K562 (cell line): ENCODE results near the gene GRIK2. TPM values are rescaled to one million over a fixed set of nuclear protein-coding genes. Genes with fewer than 3 reads are reported as not detected.

Experiments used
- ATAC-seq: fragments of 200-7000 bp; cut with Tn5 transposase; 3 replicates; pipeline ENCODE4 v1.9.1; 2020; ENCODE audit warnings: moderate library complexity
- BruUV-seq: library from RNA; stranded (reverse); fragments of 400-500 nt; replicated peaks from 2 replicates; lab custom pipeline; 2021; lab: Mats Ljungman, UMichigan
- CTCF ChIA-PET: fragments of 300-600 bp; formaldehyde crosslinking; extraction: SDS; loops from one replicate; lab custom pipeline; 2021; ENCODE audit warnings: low intra/inter-chr PET ratio; lab: Yijun Ruan, JAX
- POLR2A ChIA-PET: fragments of 300-600, 350-650 bp; sonication (Branson Sonifier 250); formaldehyde crosslinking; extraction: SDS; loops from one replicate; lab custom pipeline; 2021; ENCODE audit warnings: antibody characterized with exemption, inconsistent platforms; lab: Yijun Ruan, JAX
- DNase-seq, 4 experiments: peaks; one replicate each; pipeline versions ENCODE4 v3.0.0 to v3.0.0-alpha.2; 2011 to 2018; ENCODE audit warnings: low spot score in 3 of 4, mixed read lengths in 3 of 4; ENCODE audit errors: extremely low read depth in 1 of 4
- FAIRE-seq: peaks from 2 replicates; lab custom pipeline; 2011; peaks lifted over from hg19 to GRCh38; lab: Jason Lieb, UNC
- H2AFZ ChIP-seq: 2 replicates; pipeline ENCODE4 v1.6.0; 2011; ENCODE audit warnings: low read depth, low read length, control low read depth, inconsistent platforms
- H3K27ac ChIP-seq: fragments of 200-600 bp; 3 replicates; pipeline ENCODE4 v1.8.0; 2011; ENCODE audit warnings: low read depth, mild to moderate bottlenecking, control low read depth, inconsistent platforms, low read length, moderate library complexity, mixed read lengths; ENCODE audit errors: extremely low read depth
- H3K27me3 ChIP-seq, 2 experiments: fragments of 300-600 bp in 1 of 2; 2 replicates in 1 of 2; 3 replicates in 1 of 2; pipeline versions ENCODE4 v1.6.0 to v1.8.0; 2011; ENCODE audit warnings: inconsistent platforms in 2 of 2, low read length in 2 of 2, mild to moderate bottlenecking in 1 of 2, mixed read lengths in 1 of 2, moderate library complexity in 1 of 2; ENCODE audit not compliant: control insufficient read depth in 2 of 2, insufficient read depth in 2 of 2
- H3K36me3 ChIP-seq: fragments of 300-600 bp; 3 replicates; pipeline ENCODE4 v1.8.0; 2011; ENCODE audit warnings: mild to moderate bottlenecking, low read length, inconsistent platforms; ENCODE audit not compliant: control insufficient read depth, insufficient read depth
- H3K4me1 ChIP-seq, 2 experiments: fragments of 200-600 bp in 1 of 2; replicated peaks in 1 of 2; 2 replicates in 1 of 2; 3 replicates in 1 of 2; pipeline versions ENCODE4 v1.5.1 to v1.8.0; 2011; ENCODE audit warnings: inconsistent platforms in 2 of 2, low read length in 2 of 2, mild to moderate bottlenecking in 1 of 2, mixed read lengths in 1 of 2, moderate library complexity in 1 of 2; ENCODE audit not compliant: control insufficient read depth in 2 of 2, insufficient read depth in 2 of 2
- H3K4me2 ChIP-seq: 2 replicates; pipeline ENCODE4 v1.6.1; 2011; ENCODE audit warnings: low read length, control low read depth, inconsistent platforms, mixed read lengths; ENCODE audit not compliant: insufficient read depth
- H3K4me3 ChIP-seq: fragments of 200-600 bp; sonication (generic), shearing (Covaris generic); 2 replicates; pipeline ENCODE4 v1.5.1; 2016; ENCODE audit warnings: control low read depth, inconsistent platforms
- H3K79me2 ChIP-seq: fragments of 200-600 bp; 3 replicates; pipeline ENCODE4 v1.8.0; 2011; ENCODE audit warnings: low read length, inconsistent platforms; ENCODE audit not compliant: control insufficient read depth, insufficient read depth
- H3K9ac ChIP-seq, 2 experiments: 2 replicates each; pipeline versions ENCODE4 v1.6.0 to v1.6.1; 2011; ENCODE audit warnings: low read depth in 2 of 2, low read length in 2 of 2, control low read depth in 1 of 2, inconsistent platforms in 1 of 2, mild to moderate bottlenecking in 1 of 2, mixed read lengths in 1 of 2; ENCODE audit not compliant: insufficient read depth in 1 of 2
- H3K9me1 ChIP-seq: one replicate; pipeline ENCODE4 v1.6.0; 2011; ENCODE audit warnings: inconsistent platforms, mild to moderate bottlenecking, low read length, moderate library complexity; ENCODE audit not compliant: control insufficient read depth, insufficient read depth
- H3K9me3 ChIP-seq: replicated peaks from 2 replicates; pipeline ENCODE4 v1.5.1; 2011; ENCODE audit warnings: low read depth, low read length, inconsistent platforms; ENCODE audit not compliant: control insufficient read depth, insufficient read depth
- H4K20me1 ChIP-seq: replicated peaks from 2 replicates; pipeline ENCODE4 v1.6.1; 2011; ENCODE audit warnings: low read length, inconsistent platforms, mixed read lengths; ENCODE audit not compliant: control insufficient read depth, insufficient read depth
- CAMTA2 ChIP-seq: fragments of 250-450 bp; sonication (Bioruptor Pico); conservative IDR thresholded peaks from 2 replicates; pipeline ENCODE4 v1.5.1; 2022
- E2F5 ChIP-seq: sonication (generic); formaldehyde crosslinking; IDR thresholded peaks from 2 replicates; pipeline ENCODE4 v1.8.0; 2022; ENCODE audit warnings: mild to moderate bottlenecking, missing genetic modification reagents
- KDM1A ChIP-seq, 2 experiments: fragments of 450-650 bp; IDR thresholded peaks; 2 replicates each; pipeline ENCODE4 v1.6.1; 2016; ENCODE audit warnings: mild to moderate bottlenecking in 2 of 2
- RBM15 ChIP-seq: fragments of 200-400 bp; formaldehyde crosslinking; IDR thresholded peaks from 2 replicates; pipeline ENCODE4 v1.6.1; 2018; ENCODE audit warnings: mild to moderate bottlenecking, low read length, moderate library complexity; ENCODE audit not compliant: insufficient read depth
- SAP30 ChIP-seq: fragments of 200-600 bp; sonication (generic); IDR thresholded peaks from 2 replicates; pipeline ENCODE4 v1.6.1; 2012; ENCODE audit warnings: borderline replicate concordance, low read depth, mild to moderate bottlenecking, moderate library complexity, low read length, control low read depth, inconsistent platforms; ENCODE audit not compliant: insufficient read depth, poor library complexity, severe bottlenecking
- TAF7 ChIP-seq: fragments of 450-650 bp; IDR thresholded peaks from 2 replicates; pipeline ENCODE4 v1.6.1; 2016; ENCODE audit warnings: missing genetic modification characterization, missing compliant biosample characterization
- in situ Hi-C: fragments of 300-500 bp; cut with MboI; formaldehyde crosslinking; loops from 4 replicates; pipeline ENCODE4 v1.15.0; 2018; ENCODE audit warnings: inconsistent platforms, mixed read lengths
- intact Hi-C: fragments of 100-400 bp; cut with micrococcal nuclease; formaldehyde crosslinking; loops from 2 replicates; pipeline ENCODE4 v1.14.2; 2022
- polyA plus RNA-seq, 8 experiments: library from polyadenylated mRNA; depleted of rRNA in 4 of 8; stranded (reverse) in 5 of 8; unstranded in 3 of 8; fragments of >200 nt; fragmentation: Nextera tagmentation in 2 of 8; fragmentation: Illumina TruSeq in 1 of 8; extraction: Ambion mirVana in 2 of 8; extraction: Trizol in 1 of 8; gene quantifications; 2 replicates each; pipeline versions ENCODE4 v1.2.1 to v1.2.3, GENCODE V29; 2011 to 2014; ENCODE audit warnings: inconsistent platforms in 1 of 8, missing spikeins in 1 of 8
- total RNA-seq, 7 experiments: library from RNA; depleted of rRNA in 6 of 7; stranded (reverse); fragments of >200 nt in 6 of 7; fragmentation: Illumina TruSeq in 2 of 7; extraction: Trizol in 2 of 7; gene quantifications; 2 replicates each; pipeline versions ENCODE4 v1.2.1 to v1.2.3, GENCODE V29; 2011 to 2021; ENCODE audit warnings: low replicate concordance in 1 of 7
- TF ChIP-seq, protein P1 (sequence below): sonication (generic); formaldehyde crosslinking; IDR thresholded peaks from 2 replicates; pipeline ENCODE4 v1.8.0; 2022; ENCODE audit warnings: mild to moderate bottlenecking, missing genetic modification reagents

The GRIK2 gene
- total and polyA plus RNA-seq, 9 of the 15 experiments (the other 6 are each of a cell fraction or from before 2014, with no cell fraction given), result not detected

DNA sequence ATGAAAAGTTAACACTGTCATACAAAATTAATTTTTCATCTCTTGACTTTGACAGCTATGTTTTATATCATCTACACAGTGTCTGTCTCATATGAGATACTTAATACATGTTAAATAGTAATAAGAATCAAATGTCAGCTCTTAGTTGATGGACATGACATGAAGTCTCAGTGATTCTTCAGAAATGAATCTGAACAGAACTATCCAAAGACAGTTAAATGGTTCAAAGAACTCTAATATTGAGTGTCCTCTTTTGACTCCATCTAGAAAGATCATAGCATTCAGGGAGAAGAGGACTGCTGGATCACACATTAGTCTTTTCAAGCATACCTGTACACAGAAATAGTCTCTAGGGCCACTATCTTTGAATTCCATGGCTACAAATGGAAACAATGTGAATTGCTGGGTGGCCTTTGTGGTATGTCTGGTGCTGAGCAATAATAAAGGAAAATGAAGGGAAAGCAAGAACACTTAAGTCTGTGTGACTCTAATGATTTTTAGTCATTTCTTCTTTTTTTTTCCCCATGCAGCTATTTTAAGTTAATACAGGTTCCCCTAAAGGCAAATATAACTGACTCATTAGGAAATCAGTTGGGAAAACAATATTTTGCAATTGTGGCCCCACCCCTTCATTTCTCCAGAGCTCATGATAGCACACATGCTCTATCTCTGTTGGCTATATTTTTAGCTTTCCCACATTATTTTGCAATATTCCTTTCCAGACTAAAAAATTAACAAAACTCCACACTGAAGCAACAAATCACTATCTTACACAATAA, 367.5 kb downstream of the GRIK2 start:
- in situ Hi-C loops (no loop called here), intact Hi-C loops (no loop called here)
- Histone ChIP-seq H4K20me1 (no peaks in the 10 kb centered on the region), H3K79me2 (no peaks in the 10 kb centered on the region), H3K9me3 (no peaks in the 10 kb centered on the region), H3K27ac (no peak overlapping the region), H3K9me1 (no peaks in the 10 kb centered on the region), H3K4me1 (no peaks in the 10 kb centered on the region), H2AFZ (no peak overlapping the region)
- no peak for DNase-seq
- TF ChIP-seq, protein P1, sequence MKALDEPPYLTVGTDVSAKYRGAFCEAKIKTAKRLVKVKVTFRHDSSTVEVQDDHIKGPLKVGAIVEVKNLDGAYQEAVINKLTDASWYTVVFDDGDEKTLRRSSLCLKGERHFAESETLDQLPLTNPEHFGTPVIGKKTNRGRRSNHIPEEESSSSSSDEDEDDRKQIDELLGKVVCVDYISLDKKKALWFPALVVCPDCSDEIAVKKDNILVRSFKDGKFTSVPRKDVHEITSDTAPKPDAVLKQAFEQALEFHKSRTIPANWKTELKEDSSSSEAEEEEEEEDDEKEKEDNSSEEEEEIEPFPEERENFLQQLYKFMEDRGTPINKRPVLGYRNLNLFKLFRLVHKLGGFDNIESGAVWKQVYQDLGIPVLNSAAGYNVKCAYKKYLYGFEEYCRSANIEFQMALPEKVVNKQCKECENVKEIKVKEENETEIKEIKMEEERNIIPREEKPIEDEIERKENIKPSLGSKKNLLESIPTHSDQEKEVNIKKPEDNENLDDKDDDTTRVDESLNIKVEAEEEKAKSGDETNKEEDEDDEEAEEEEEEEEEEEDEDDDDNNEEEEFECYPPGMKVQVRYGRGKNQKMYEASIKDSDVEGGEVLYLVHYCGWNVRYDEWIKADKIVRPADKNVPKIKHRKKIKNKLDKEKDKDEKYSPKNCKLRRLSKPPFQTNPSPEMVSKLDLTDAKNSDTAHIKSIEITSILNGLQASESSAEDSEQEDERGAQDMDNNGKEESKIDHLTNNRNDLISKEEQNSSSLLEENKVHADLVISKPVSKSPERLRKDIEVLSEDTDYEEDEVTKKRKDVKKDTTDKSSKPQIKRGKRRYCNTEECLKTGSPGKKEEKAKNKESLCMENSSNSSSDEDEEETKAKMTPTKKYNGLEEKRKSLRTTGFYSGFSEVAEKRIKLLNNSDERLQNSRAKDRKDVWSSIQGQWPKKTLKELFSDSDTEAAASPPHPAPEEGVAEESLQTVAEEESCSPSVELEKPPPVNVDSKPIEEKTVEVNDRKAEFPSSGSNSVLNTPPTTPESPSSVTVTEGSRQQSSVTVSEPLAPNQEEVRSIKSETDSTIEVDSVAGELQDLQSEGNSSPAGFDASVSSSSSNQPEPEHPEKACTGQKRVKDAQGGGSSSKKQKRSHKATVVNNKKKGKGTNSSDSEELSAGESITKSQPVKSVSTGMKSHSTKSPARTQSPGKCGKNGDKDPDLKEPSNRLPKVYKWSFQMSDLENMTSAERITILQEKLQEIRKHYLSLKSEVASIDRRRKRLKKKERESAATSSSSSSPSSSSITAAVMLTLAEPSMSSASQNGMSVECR (CRISPR knock-in tag), result no peak
- TF ChIP-seq TAF7 (tag) (no peak), SAP30 (no peak), E2F5 (CRISPR knock-in tag) (no peak), CAMTA2 (CRISPR knock-in tag) (no peak), RBM15 (no peak), KDM1A (IDR thresholded peaks at IDR 0.05) (no peak)
- TF ChIP-seq, all 486 proteins: peak for 0
- H3K4me2 ChIP-seq, result no peak overlapping the region
- no TSS peak for BruUV-seq
- ChIA-PET POLR2A (no interaction called here), CTCF (no interaction called here)
- no peak overlapping the region for H3K4me3 ChIP-seq
- H3K27me3 ChIP-seq, result no peaks in the 10 kb centered on the region
- H3K36me3 ChIP-seq, result no peaks in the 10 kb centered on the region
- ATAC-seq (no peak), FAIRE-seq (no peak)
- H3K9ac ChIP-seq, result no peak overlapping the region
